Cortex of kidney (tissue), 1 donor: ENCODE results near the gene CCBE1.
"Not testable (repeated sequence)": the region's sequence is repeated elsewhere in the genome, so short reads cannot be mapped to it uniquely, and the experiment has no call there.

Experiments used
- DNase-seq: peaks from one replicate; lab custom pipeline; 2025; lab: John Stamatoyannopoulos, UW

The CCBE1 gene

DNA sequence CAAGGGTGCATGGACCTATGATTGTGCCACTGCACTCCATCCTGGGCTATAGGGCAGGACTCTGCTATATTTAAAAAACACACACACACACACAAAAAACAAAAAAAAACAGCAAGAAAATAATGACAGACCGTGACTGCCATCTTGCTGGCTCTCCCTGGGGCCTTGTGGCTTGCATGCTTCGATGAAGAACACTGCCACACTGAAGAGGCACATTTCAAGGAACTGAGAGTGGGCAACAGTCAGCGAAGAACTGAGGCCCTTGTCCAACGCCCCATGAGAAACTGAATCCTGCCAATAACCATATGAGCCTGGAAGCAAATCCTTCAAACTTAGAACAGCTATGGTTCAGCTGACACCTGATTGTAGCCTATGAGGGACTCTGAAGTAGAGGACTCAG, 158.1 kb downstream of the CCBE1 start:
- DNase-seq, result no peak

DNA sequence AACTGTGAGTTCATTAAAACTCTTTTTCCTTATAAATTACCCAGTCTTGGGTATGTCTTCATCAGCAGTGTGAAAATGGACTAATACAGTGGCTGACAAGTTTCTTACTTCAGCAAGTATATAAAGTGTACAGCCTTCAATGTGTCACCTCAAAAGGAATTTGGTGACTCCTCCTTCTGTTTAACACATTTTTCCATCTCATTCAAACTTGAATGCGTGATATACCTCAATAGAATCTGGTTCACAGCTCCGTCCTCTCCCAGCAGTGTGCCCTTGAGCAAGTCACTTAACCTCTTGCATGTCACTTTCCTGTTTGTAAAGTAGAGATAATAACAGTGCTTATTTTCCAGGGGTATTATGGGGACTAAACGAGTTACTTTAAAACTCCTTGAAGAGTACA, 159.6 kb downstream of the CCBE1 start:
- no peak for DNase-seq

DNA sequence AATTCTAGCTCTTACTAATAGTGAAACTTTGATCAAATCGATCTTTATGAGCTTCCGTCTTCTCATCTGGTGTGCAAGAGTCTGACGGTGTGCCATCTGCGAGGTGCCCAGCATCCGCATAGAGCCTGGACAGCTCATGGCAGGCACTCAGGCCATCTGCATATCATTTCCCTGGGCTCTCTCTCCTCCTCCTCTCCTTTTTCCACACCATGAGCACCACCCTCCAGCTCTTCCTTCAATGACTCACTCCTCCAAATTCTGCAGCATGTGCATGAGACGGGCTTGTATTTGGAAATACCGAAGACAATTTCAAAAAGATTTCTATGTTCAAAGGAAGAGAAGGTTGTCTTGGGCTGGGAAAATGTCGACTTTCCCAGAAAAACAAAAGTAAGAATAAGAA, 161.1 kb downstream of the CCBE1 start:
- DNase-seq, result no peak

DNA sequence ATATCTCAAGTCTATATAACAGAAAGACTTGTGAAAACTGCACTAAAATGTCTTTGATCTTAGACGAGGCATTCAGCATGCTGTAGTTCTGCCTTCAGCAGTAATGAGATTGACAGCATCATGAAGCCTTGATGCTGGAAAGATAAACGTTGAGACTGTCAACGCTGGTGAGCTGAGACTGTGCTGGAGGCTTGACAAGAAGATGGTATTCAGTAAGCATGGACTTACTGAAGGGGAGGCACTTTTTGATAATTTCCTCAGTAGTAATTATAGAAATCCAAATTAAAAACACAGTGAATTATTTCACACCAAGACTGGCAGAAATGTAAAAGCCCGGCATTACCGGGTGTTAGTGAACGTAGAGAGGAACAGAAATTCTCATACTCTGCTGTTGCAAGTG, 162.2 kb downstream of the CCBE1 start:
- no peak for DNase-seq

DNA sequence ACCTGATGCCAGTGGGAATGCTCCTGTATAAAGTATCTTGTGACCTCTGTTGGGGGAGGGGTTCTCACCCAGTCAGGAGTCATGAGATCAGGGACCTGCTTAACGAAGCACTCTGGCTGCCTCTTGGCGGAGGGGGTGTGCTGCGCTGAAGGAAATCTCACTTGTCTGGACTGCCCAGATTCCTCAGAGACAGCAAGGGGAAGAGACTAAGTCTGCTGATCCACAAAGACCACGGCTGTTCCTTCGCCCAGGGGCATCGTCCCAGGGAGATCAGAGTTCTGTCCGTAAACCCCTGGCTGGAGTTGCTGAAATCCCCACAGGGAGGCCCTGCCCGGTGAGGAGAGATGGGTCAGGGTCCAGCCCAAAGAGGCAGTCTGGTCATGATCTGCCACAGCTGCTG, 168.4 kb downstream of the CCBE1 start:
- no peak for DNase-seq

DNA sequence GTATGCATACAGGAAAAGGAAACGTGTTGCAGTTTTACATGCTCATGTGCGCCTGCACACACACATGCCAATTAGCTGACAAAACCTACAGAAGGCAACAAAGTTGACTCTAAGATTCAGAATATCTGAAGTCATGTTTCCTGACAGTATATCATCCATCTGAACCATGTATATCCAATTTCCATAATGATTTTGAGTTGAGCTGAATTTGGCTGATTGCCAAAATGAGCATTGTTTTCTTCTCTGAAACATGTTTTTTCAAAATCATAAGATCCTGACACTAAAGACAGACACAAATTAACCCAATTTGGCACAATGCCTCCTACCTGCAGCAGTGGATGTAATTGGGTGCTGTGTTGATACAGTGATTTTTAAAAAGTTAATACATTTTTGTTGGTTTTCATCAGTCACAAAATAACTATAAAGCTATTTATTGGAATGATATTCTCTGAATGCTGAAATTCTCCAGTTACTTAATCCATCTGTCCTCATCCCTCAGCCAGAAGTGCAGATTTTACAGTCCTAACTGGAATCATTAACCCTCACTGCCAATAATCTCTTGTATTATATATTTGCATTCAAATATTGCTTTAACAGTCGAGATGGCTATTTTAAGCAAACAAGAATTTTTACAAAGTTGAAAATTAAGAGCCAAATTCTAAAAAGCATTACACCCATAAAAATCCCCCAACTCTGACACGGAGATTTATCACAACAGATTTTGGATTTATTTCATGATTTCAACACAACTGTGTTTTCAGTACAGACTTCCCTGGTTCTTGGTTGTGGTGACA, 176.5 kb downstream of the CCBE1 start:
- DNase-seq, result no peak

DNA sequence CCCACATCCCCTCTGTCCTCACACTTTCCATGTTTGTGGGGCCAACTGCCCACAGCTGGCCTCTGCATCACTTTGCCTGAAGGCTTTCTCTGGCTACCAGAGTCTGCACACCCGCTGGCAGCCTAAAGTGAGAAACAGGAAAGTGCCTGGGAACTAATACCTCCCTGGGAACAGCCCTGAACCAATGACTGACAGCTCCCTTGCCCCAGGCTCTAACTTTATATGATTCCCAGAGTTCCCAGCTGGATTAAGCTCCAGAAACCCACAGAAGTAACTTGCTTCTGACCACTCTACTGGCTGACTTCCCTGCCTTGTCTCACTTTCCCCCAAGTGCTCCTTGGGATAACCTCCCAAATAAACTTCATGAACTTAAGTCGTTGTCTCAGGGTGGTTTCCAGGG, 178.5 kb downstream of the CCBE1 start:
- DNase-seq, result no peak

DNA sequence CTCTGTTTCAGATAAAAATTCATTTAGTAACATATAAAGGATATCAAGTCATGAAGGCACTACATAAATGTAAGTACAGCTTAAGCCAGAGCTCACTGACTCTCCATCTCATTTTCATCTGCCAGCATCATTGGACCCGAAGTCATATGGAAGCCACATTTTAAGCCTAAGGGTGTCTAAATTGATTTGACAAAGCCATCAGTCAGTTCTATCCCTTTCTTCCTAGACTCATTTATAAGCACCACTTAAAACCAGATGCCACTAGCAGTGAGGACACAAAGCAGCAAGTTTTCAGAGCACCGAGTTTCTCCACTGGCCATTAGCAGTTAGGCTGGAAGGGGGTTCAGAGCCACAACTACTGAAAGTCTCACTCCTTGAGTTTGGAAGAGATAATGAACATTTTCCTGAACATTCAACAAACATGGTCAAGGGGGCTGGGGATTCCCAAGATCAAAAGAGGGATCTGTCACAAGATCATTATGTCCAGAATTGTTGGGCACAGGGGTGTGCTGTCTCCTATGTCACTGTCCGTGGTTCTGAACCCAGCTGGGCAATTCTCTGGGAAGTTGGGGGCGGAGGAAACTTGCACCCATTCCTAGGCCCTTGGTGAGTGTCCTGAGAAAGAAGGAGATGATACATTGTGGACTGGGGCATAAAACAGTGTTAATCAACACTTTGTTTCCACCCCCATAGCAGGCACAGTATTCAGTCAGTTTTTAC, 179.6 kb downstream of the CCBE1 start:
- DNase-seq, result no peak

DNA sequence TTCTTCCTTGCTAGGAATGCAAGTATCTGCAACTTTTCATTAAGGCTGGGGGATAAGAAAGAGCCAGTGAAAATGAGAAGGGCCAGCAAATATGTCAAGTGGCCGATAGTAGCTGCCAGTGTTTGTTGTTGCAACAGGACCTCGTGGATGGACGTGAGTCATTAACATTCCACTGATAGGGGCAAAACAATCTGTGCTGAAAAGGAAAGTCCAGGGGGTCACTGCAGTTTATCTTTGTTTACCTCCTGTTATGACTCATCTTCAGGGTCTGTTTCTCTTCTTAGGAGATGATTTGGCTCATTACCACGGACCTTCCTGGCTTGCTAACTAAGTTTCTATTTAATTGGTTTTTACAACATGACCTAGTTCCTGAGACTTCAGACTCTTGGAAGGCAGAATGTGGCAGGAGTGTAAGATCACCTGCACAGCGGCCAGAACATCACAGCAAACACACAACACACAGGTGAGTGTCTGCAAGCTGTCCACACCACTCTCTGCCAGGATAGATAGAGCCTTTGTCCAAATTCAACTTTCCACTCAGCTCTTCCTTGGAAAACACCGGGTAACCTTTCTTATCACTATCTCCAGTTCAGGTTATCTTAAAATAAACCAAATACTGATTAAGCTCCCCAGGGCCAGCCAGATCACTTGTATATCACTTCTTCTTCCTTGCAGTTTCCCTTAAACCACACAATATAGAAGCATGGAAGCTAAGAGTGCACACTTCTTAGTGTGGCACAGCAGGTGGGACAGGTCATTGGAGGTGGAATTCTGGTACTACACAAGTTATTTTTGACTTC, 180.7 kb downstream of the CCBE1 start:
- no peak for DNase-seq

DNA sequence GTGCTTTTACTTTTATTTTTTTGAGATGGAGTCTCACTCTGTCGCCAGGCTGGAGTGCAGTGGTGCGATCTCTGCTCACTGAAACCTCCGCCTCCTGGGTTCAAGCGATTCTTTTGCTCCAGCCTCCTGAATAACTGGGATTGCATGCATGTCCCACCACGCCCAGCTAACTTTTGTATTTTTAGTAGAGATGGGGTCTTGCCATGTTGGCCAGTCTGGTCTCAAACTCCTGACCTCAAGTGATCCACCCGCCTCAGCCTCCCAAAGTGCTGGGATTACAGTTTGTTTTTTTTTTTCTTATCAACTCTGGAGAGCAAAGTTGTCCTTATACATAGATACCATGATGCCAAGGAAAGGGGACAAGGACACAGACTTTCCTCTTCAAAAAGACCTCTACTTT, 181.3 kb downstream of the CCBE1 start:
- DNase-seq, result not testable (repeated sequence)

DNA sequence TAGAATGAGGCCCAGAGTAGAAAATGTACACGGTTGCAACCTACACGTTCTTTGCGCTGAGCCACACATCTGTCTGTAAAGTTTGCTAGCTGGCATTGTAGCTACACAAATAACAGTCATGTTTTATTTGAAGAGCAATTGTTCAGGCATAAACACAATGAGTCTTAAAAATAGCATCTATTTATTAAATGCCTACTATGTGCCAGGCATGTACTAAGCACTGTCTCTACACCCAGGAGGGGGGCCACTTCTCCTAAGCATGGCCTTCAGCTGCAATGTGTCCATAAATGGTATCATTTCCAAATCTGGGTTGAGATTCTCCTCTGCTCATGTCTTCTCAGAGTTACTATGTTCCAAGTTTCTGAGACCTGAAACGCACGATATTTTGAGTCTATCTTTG, 182.1 kb downstream of the CCBE1 start:
- DNase-seq, result no peak

DNA sequence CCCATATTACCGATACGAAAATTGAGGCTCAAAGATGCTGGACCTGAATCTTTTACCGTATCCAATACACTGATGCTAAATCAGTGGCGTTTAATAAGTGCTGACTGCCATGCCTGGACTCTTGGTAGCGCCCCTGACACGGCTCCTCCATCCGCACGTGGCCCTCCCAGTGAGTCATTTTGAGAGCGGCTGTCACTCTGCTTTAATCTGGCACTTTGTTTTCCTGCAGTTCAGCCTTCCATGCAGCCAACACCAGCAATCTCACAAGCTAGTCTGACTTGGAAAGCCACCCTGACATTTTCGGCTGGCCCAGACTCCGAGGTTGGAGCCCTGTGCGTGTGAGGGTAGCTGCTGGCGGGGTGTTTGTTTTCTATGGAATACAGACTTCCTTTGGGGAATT, 183.0 kb downstream of the CCBE1 start:
- DNase-seq, result no peak

DNA sequence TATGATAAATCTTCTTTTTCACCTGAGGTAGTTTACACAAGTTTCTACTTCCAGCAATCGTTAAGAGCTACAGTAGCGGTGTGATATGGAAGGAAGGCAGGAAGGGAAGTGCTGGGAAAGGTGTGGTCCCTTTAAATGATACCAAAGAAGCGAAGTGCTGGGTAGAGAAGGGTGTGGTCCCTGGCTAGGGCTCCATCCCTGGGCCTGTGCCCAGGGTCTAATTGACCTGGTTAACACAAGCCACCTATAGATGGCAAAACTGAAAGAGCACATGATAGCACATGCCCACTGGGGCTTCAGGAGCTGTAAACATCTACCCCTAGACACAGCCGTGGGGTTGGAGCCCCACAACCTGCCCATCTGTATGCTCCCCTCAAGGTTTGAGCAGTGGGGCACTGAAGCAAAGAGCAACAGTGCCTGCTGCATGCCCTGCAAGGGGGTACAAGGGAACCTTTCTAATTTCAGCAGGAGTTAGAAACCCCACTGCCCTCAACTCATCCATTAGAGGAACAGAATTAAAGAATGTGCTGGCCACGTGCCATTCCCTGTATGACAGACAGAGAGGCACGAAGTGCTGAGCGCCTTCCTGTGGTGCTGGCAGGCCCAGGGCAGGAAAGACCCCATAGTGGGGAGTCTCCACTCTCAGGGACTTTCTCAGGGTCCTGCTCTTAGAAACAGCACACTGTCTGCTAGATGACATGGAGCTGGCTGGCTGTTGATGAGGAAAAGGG, 185.0 kb downstream of the CCBE1 start:
- DNase-seq, result no peak

DNA sequence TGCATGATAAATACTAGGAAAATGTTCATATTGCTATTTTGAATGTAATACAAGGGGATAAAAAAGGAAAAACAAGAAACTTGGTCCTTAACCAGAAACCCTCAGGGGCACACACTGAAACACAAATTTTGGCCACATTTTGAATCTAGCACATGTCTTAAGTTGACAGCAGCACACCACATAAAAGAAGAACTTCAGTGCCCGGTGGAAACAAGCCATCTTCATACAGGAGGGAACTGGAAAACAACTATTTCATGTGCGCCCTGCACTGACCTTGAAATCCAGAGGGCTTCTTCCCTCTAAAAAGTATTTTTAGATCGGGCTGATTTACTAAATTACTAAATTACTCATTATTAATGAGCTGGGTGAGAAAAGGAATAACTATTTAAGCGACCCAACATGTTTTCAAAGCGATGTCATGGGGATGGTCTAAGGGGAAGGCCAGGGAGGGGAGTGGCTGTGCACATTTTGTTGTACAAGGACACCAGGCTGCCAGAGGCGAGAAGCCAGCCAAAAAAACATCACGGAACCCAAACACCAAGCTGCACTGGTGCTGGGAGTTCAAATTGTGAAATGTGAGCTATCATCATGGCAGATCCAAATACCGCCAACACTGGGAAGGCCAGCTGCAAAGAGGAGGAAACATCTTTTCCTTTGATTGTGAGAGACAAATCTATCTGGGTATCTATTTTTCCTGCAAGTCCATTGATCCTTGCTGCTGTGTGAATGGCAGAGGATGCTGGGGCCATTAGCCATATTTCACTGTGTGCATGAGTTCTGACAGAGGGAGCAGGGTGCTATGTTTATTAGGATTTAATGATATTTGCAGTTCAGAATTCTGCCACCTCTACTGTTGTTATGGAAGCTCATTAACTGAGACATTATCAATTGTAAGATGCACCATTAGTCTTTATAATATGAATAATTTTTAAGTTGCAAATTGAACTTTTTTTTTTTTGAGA, 187.5 kb downstream of the CCBE1 start:
- DNase-seq, result no peak

DNA sequence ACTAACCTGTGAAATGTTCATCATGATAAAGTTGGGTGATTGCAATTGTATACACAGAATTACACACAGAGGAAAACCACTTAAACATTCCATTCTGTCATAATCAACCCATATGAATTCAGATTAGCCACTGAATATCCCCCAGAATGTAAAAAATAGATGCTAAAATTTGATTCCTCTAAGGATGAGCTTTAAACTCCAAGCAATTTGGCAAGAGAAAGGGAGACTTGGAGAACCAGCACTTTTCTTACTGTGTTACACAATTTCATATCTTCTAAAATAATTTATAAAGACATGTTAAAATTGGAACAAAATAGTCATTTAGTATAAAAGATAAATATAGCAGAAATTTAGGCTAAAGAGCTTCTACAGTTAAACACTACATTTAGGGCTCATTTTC, 191.9 kb downstream of the CCBE1 start:
- no peak for DNase-seq

DNA sequence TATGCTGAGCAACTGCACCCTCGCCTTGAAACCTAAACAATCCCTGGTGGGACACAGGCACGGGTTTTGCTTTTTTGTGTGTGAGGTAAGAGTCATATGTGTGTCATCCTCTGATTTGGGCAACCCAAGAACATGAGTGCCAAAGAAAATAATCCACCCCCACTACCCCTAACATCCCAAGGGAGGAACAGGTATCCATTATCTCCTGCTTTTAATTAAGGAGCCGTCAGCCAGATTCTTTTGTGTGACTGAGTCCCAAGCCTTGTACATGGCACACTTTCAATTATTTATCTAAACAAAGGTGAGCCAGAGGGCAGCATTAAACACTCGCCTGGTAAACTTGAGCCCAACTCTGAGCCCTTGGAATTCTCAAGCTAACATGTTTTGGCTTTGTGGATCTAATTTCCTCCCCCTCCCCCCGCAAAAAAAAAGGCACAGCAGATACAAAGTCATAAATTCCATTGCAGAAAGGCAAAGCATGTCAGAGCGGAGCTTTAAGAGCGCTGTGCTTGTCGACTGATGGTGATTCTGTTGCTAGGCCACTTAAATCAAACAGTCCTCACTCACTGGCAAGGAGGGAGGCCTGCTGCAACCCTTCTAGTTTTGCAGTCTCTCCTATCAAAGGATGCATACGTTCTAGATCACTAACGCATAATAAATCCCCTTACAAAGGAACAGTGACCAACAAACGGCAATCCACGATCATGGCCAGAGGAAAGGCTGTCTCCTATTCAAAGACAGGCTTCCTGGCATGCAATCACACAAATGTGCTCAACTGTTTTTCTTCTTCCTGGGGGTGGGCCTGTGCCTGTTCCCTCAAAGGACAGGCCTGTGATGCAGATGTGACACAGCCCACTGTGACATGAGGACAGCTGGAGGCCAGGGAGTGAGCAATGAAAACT, 194.7 kb downstream of the CCBE1 start:
- no peak for DNase-seq

DNA sequence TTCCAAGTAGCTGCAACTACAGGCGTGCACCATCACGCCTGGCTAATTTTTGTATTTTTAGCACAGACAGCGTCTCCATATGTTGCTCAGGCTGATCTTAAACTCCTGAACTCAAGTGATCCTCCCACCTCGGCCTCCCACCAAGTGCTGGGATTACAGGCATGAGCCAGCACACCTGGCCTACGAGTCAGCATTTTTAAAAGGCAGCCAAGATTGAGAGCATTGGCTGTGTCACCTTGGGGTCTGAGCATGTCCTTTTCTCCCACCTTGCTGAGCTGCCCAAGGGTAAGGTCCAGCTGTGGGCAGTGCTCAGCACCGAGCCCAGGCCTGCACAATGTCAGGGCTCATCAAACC, 195.3 kb downstream of the CCBE1 start:
- no peak for DNase-seq

DNA sequence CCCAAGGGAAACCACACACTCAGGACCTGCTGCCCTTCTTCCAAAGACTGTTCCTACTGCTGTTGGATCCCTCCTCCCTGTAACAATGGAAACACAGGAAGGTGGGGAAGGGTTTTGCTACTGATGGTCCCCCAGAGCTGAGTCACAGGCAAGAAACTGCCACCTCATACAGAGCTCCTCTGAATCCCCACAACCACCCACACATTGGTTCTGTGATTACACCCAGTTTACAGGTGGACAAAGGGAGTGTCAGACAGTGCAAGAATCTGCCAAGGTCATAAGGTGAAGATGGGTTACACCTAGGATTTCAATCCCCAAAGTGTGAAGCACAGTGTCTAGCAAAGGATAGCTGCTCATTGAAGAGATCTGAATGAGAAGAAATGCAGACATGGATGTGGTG, 196.5 kb downstream of the CCBE1 start:
- no peak for DNase-seq

DNA sequence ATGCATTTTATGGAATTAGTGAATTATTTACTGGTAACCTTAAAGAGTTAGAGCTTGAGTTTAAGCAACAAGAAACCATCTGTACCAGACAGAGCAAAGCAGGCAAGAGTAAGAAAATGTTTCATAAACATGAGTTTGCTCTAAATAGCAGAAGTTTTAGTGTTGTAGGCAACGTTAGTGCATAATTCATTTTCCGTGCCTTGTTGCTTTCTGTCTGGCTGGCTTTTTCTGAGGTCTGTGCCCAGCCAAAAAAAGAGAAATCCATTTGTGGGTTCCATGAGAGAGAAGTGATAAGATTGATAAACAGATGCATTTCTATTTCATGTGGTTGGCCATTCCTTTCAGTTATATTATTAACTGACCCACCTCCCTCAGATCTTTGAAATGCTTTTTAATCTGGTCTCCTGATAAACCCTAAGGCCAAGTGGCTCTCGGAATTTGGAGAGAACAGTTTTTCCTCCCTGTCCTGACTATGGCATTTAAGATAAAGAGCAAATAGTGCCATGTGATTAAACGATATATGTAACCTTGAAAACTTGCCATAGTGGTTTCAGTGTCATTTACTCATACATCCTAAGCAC, 198.6 kb downstream of the CCBE1 start:
- no peak for DNase-seq
